ENCODE results near the gene FUBP1.
"Not testable (repeated sequence)": the region's sequence is repeated elsewhere in the genome, so short reads cannot be mapped to it uniquely, and the experiment has no call there.

The FUBP1 gene

GRCh38 chr1:77926561-77927357, 52.1 kb downstream of the FUBP1 start:
- DNase-seq (ENCODE audit: low spot score): no peak
- Histone ChIP-seq H3K4me1 (ENCODE audit: insufficient read depth, poor library complexity, severe bottlenecking) (no peaks in the 10 kb centered on the region), H3K9me3 (ENCODE audit: severe bottlenecking) (no peaks in the 10 kb centered on the region), H3K27me3 (ENCODE audit: insufficient read depth, poor library complexity, severe bottlenecking) (no peaks in the 10 kb centered on the region), H3K4me3 (ENCODE audit: severe bottlenecking) (no peak overlapping the region), H3K36me3 (ENCODE audit: low read depth) (no peaks in the 10 kb centered on the region), H3K27ac (ENCODE audit: poor library complexity, severe bottlenecking) (no peak overlapping the region)
- ATAC-seq (ENCODE audit: low read depth): no peak
- TF ChIP-seq CTCF (IDR thresholded peaks at IDR 0.05; ENCODE audit: poor library complexity, severe bottlenecking): no peak

GRCh38 chr1:77925956-77926355, 52.9 kb downstream of the FUBP1 start:
- Histone ChIP-seq H3K27ac (ENCODE audit: poor library complexity, severe bottlenecking) (no peak overlapping the region), H3K36me3 (ENCODE audit: low read depth) (no peaks in the 10 kb centered on the region)

GRCh38 chr1:77925518-77925917, 53.4 kb downstream of the FUBP1 start:
- H3K27ac ChIP-seq (ENCODE audit: poor library complexity, severe bottlenecking): no peak overlapping the region
- H3K36me3 ChIP-seq (ENCODE audit: low read depth): no peaks in the 10 kb centered on the region
- no peaks in the 10 kb centered on the region for H3K27me3 ChIP-seq (ENCODE audit: insufficient read depth, poor library complexity, severe bottlenecking)
- no peak overlapping the region for H3K4me3 ChIP-seq (ENCODE audit: severe bottlenecking)
- no peak for ATAC-seq (ENCODE audit: low read depth)
- H3K4me1 ChIP-seq (ENCODE audit: insufficient read depth, poor library complexity, severe bottlenecking): no peaks in the 10 kb centered on the region
- H3K9me3 ChIP-seq (ENCODE audit: severe bottlenecking): no peaks in the 10 kb centered on the region
- no peak for TF ChIP-seq CTCF (IDR thresholded peaks at IDR 0.05; ENCODE audit: poor library complexity, severe bottlenecking)
- no peak for DNase-seq (ENCODE audit: low spot score)

More at GRCh38 chr1:77925956-77926355, 52.9 kb downstream of the FUBP1 start:
- no peaks in the 10 kb centered on the region for H3K4me1 ChIP-seq (ENCODE audit: insufficient read depth, poor library complexity, severe bottlenecking)
- no peaks in the 10 kb centered on the region for H3K27me3 ChIP-seq (ENCODE audit: insufficient read depth, poor library complexity, severe bottlenecking)
- DNase-seq (ENCODE audit: low spot score): no peak
- TF ChIP-seq CTCF (IDR thresholded peaks at IDR 0.05; ENCODE audit: poor library complexity, severe bottlenecking): no peak
- H3K4me3 ChIP-seq (ENCODE audit: severe bottlenecking): no peak overlapping the region
- no peak for ATAC-seq (ENCODE audit: low read depth)
- H3K9me3 ChIP-seq (ENCODE audit: severe bottlenecking): no peaks in the 10 kb centered on the region

- not testable (repeated sequence) for H3K27ac ChIP-seq (ENCODE audit: poor library complexity, severe bottlenecking); H3K4me3 ChIP-seq (ENCODE audit: severe bottlenecking); H3K27me3 ChIP-seq (ENCODE audit: insufficient read depth, poor library complexity, severe bottlenecking); H3K36me3 ChIP-seq (ENCODE audit: low read depth); ATAC-seq (ENCODE audit: low read depth); H3K9me3 ChIP-seq (ENCODE audit: severe bottlenecking); DNase-seq (ENCODE audit: low spot score); H3K4me1 ChIP-seq (ENCODE audit: insufficient read depth, poor library complexity, severe bottlenecking)
Observed at GRCh38 chr1:77918918-77919317, 60.0 kb downstream of the FUBP1 start.

- no peak for DNase-seq (ENCODE audit: low spot score)
- Histone ChIP-seq H3K4me3 (ENCODE audit: severe bottlenecking) (no peak overlapping the region), H3K36me3 (ENCODE audit: low read depth) (no peaks in the 10 kb centered on the region), H3K27me3 (ENCODE audit: insufficient read depth, poor library complexity, severe bottlenecking) (no peaks in the 10 kb centered on the region), H3K27ac (ENCODE audit: poor library complexity, severe bottlenecking) (no peak overlapping the region), H3K4me1 (ENCODE audit: insufficient read depth, poor library complexity, severe bottlenecking) (no peaks in the 10 kb centered on the region), H3K9me3 (ENCODE audit: severe bottlenecking) (no peaks in the 10 kb centered on the region)
- no peak for TF ChIP-seq CTCF (IDR thresholded peaks at IDR 0.05; ENCODE audit: poor library complexity, severe bottlenecking)
- no peak for ATAC-seq (ENCODE audit: low read depth)
Observed at GRCh38 chr1:77910116-77910515, 68.8 kb downstream of the FUBP1 start.

Measured in RWPE2 (cell line).